Endodermal cell (in vitro differentiated cells): ENCODE data around the gene CYTH2. TPM values are rescaled to one million over a fixed set of nuclear protein-coding genes. Genes with fewer than 3 reads are reported as not detected.

ENCODE experiments used
- DNase-seq: peaks from one replicate; pipeline ENCODE4 v3.0.0-alpha.2; 2017
- H3K27ac ChIP-seq: 2 replicates; pipeline ENCODE4 v1.5.1; 2013; ENCODE audit warnings: mild to moderate bottlenecking, low read depth, low read length, moderate library complexity
- H3K27me3 ChIP-seq: 2 replicates; pipeline ENCODE4 v1.6.1; 2013; ENCODE audit warnings: mild to moderate bottlenecking, low read length, moderate library complexity; ENCODE audit not compliant: insufficient read depth, control insufficient read depth, poor library complexity, severe bottlenecking
- H3K36me3 ChIP-seq: 2 replicates; pipeline ENCODE4 v1.7.0; 2013; ENCODE audit warnings: mild to moderate bottlenecking, low read length, moderate library complexity; ENCODE audit not compliant: control insufficient read depth, insufficient read depth
- H3K4me1 ChIP-seq: one replicate; pipeline ENCODE4 v1.7.0; 2013; ENCODE audit warnings: low read length; ENCODE audit not compliant: control insufficient read depth, insufficient read depth
- H3K4me3 ChIP-seq: 2 replicates; pipeline ENCODE4 v1.5.1; 2013; ENCODE audit warnings: mild to moderate bottlenecking, low read length, moderate library complexity
- H3K9ac ChIP-seq: 2 replicates; pipeline ENCODE4 v1.6.1; 2013; ENCODE audit warnings: mild to moderate bottlenecking, low read length, moderate library complexity; ENCODE audit not compliant: poor library complexity, severe bottlenecking; ENCODE audit errors: extremely low read depth
- H3K9me3 ChIP-seq: 2 replicates; pipeline ENCODE4 v1.6.1; 2013; ENCODE audit warnings: mild to moderate bottlenecking, low read length, moderate library complexity; ENCODE audit not compliant: control insufficient read depth
- H3K27ac Mint-ChIP-seq: 2 replicates; pipeline ENCODE4 v1.8.0; 2020; ENCODE audit warnings: mixed read lengths
- H3K27me3 Mint-ChIP-seq: 2 replicates; pipeline ENCODE4 v1.8.0; 2021; ENCODE audit warnings: mild to moderate bottlenecking, mixed read lengths; ENCODE audit not compliant: insufficient read depth
- H3K36me3 Mint-ChIP-seq: 2 replicates; pipeline ENCODE4 v1.8.0; 2020; ENCODE audit warnings: low read depth, mixed read lengths
- H3K4me1 Mint-ChIP-seq: 2 replicates; pipeline ENCODE4 v1.8.0; 2020; ENCODE audit warnings: mixed read lengths
- H3K4me3 Mint-ChIP-seq: 2 replicates; pipeline ENCODE4 v1.8.0; 2020; ENCODE audit warnings: mild to moderate bottlenecking, moderate library complexity, mixed read lengths
- H3K9me3 Mint-ChIP-seq: 2 replicates; pipeline ENCODE4 v1.8.0; 2020; ENCODE audit warnings: mild to moderate bottlenecking, mixed read lengths
- WGBS, 2 experiments: methylation state at CpG; one replicate each; pipeline versions ENCODE4 v1.1.5 to v1.1.7; 2013; ENCODE audit warnings: missing lambda C conversion rate in 2 of 2, mixed read lengths in 1 of 2; ENCODE audit not compliant: insufficient coverage in 1 of 2, insufficient read length in 1 of 2; 5-methylcytosine and 5-hydroxymethylcytosine counted together
- long read RNA-seq, 4 experiments: library from polyadenylated mRNA in 2 of 4; library from RNA in 1 of 4; library from capped mRNA in 1 of 4; stranded (forward) in 3 of 4; unstranded in 1 of 4; transcript quantifications; one replicate each; pipeline ENCODE4 v2.0.0, GENCODE V29; 2020 to 2021; ENCODE audit warnings: inconsistent platforms in 1 of 4
- polyA plus RNA-seq, 2 experiments: library from polyadenylated mRNA; stranded (reverse); fragments of 50-300 nt; gene quantifications; one replicate each; pipeline ENCODE4 v1.2.3, GENCODE V29; 2013
- total RNA-seq, 2 donors: library from RNA; stranded (reverse); fragmentation: NEBNext Ultra II Directional in 1 of 2; extraction: Animal tissue kit (Norgen Biotek cat#: 25700) in 1 of 2; gene quantifications; 2 replicates in 1 of 2; 3 replicates in 1 of 2; pipeline ENCODE4 v1.2.1, GENCODE V29; 2021
- TF ChIP-seq, protein P1 (sequence below): fragments of 200-600 bp; sonication (generic); conservative IDR thresholded peaks from 2 replicates; pipeline ENCODE4 v1.5.0; 2021; ENCODE audit warnings: antibody characterized with exemption, mild to moderate bottlenecking

CYTH2 gene, protein sequence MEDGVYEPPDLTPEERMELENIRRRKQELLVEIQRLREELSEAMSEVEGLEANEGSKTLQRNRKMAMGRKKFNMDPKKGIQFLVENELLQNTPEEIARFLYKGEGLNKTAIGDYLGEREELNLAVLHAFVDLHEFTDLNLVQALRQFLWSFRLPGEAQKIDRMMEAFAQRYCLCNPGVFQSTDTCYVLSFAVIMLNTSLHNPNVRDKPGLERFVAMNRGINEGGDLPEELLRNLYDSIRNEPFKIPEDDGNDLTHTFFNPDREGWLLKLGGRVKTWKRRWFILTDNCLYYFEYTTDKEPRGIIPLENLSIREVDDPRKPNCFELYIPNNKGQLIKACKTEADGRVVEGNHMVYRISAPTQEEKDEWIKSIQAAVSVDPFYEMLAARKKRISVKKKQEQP
- total RNA-seq, result 100 to 1,000 TPM; 106 to 133 TPM
- polyA plus RNA-seq (2013, experiment 1 of 2), result 133 TPM
- polyA plus RNA-seq (2013, experiment 2 of 2), result 112 TPM
- long read RNA-seq, experiment 1, full-length matches to known transcripts, result 11 of 31 reads
- long read RNA-seq, experiment 1, partial matches to known transcripts, result 10 of 31 reads
- long read RNA-seq, experiment 1, other reads (novel, unspliced or antisense), result 10 of 31 reads
- long read RNA-seq, experiment 2, full-length matches to known transcripts, result 70 of 114 reads
- long read RNA-seq, experiment 2, partial matches to known transcripts, result 24 of 114 reads
- long read RNA-seq, experiment 2, other reads (novel, unspliced or antisense), result 20 of 114 reads
- long read RNA-seq, experiment 3, full-length matches to known transcripts, result 100 of 123 reads
- long read RNA-seq, experiment 3, partial matches to known transcripts, result 9 of 123 reads
- long read RNA-seq, experiment 3, other reads (novel, unspliced or antisense), result 14 of 123 reads
- long read RNA-seq, experiment 4, full-length matches to known transcripts, result 57 of 63 reads
- long read RNA-seq, experiment 4, partial matches to known transcripts, result 5 of 63 reads
- long read RNA-seq, experiment 4, other reads (novel, unspliced or antisense), result 1 of 63 reads

DNA sequence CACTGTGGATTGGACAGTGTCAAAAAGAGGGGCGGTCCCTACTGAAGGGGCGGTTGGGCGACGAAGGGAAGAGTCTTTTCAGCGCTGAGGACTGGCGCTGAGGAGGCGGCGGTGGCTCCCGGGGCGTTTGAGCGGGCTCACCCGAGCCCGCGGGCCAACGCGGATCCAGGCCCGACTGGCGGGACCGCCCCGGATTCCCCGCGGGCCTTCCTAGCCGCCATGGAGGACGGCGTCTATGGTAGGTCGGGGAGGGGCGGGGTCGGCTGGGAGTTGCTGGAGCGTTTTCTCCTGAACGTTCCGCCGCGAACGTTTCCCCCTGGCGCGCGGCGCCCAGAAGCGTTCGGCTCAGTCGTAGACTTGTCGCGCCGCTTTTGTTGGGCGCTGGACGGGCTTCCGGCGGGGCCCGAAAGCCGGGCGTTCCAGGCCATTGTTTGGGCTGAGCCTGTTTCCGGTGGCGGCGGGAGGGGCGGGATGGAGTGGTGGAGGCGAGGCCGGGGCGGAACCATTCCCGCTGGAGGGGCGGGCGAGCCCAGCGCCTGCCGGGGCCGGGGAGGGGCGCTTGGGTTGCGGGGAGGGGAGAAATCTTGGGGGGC is at the start of gene CYTH2:
Gene CYTH2, plus strand, starts transcription at position 81 of the 593 bp plus-strand sequence. Its CDS starts 139 bp downstream, at position 220.
- Mint-ChIP-seq H3K27ac (peak within 1 kb of the TSS; percentile 97), H3K4me1 (no peaks in the 10 kb centered on the region), H3K36me3 (peaks cover 36% of the 10 kb centered on the region), H3K9me3 (no peaks in the 10 kb centered on the region), H3K4me3 (peak within 1 kb of the TSS; percentile 74), H3K27me3 (peaks cover 14% of the 10 kb centered on the region)
- Histone ChIP-seq H3K27ac (peak within 1 kb of the TSS; percentile 99), H3K36me3 (peaks cover 44% of the 10 kb centered on the region), H3K9ac (peak within 1 kb of the TSS; percentile 99), H3K9me3 (no peaks in the 10 kb centered on the region), H3K4me1 (peaks cover 4% of the 10 kb centered on the region), H3K27me3 (no peaks in the 10 kb centered on the region), H3K4me3 (peak within 1 kb of the TSS; percentile 94)
- 0 to 1% methylated on average over 15 to 57 of the region's 66 CpGs for WGBS, 2 experiments
- TF ChIP-seq, protein P1, sequence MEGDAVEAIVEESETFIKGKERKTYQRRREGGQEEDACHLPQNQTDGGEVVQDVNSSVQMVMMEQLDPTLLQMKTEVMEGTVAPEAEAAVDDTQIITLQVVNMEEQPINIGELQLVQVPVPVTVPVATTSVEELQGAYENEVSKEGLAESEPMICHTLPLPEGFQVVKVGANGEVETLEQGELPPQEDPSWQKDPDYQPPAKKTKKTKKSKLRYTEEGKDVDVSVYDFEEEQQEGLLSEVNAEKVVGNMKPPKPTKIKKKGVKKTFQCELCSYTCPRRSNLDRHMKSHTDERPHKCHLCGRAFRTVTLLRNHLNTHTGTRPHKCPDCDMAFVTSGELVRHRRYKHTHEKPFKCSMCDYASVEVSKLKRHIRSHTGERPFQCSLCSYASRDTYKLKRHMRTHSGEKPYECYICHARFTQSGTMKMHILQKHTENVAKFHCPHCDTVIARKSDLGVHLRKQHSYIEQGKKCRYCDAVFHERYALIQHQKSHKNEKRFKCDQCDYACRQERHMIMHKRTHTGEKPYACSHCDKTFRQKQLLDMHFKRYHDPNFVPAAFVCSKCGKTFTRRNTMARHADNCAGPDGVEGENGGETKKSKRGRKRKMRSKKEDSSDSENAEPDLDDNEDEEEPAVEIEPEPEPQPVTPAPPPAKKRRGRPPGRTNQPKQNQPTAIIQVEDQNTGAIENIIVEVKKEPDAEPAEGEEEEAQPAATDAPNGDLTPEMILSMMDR, result no peak
- peak; percentile 93 for DNase-seq

DNA sequence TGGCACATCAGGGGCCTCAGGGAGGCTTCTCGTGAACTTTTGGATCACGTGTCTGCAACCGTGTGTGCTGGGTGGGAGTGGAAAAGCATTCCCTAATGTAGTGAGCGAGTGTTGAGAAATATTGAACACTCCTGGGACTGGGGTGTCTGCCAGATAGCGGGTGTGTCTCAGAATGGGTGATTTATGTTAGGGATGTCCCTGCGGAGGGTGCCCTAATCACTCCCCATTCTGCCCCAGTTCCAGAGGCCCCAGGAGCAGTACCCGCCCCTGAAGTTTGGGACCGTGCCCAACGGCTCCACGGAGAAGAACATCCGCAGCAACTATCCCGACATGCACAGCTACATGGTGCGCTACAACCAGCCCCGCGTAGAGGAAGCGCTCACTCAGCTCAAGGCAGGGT is 47.6 kb upstream of the CYTH2 start:
- 90 to 92% methylated on average over 10 to 16 of the region's 16 CpGs for WGBS, 2 experiments
- H3K4me3 ChIP-seq, result no peak overlapping the region
- no peak overlapping the region for H3K27ac Mint-ChIP-seq
- no peaks in the 10 kb centered on the region for H3K9me3 Mint-ChIP-seq
- no peak overlapping the region for H3K27ac ChIP-seq
- H3K27me3 Mint-ChIP-seq, result no peaks in the 10 kb centered on the region
- no peaks in the 10 kb centered on the region for H3K9me3 ChIP-seq
- TF ChIP-seq, protein P1, result no peak
- no peak overlapping the region for H3K9ac ChIP-seq
- H3K4me1 Mint-ChIP-seq, result peaks cover 13% of the 10 kb centered on the region
- no peaks in the 10 kb centered on the region for H3K4me1 ChIP-seq
- H3K36me3 Mint-ChIP-seq, result peaks cover 1% of the 10 kb centered on the region
- no peak overlapping the region for H3K4me3 Mint-ChIP-seq
- DNase-seq, result no peak
- no peaks in the 10 kb centered on the region for H3K27me3 ChIP-seq
- H3K36me3 ChIP-seq, result no peaks in the 10 kb centered on the region

DNA sequence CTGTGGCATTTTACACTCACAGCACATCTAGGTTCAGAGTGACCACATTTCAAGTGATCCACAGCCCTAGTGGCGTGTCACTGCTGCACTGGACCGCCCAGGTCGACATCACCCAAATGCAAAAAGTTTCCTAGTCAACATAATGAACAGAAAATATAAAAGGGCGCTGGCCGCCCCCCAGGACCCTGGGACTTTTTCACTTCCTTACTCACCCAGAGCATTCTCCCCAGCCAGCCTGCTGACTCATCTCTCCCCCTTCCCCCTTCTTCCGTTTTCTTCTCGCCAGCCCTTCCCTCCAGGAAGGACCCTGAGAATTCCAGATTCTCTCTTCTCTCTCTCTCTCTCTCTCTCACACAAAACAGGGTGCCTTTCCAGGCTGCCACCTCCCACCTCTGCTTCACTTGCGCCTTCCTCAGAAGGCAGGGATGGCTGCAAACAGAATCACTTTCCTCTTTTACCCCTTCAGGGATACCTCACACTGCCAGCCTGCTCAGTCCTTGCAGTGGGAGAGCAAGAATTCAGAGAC is 44.4 kb upstream of the CYTH2 start:
- no peaks in the 10 kb centered on the region for H3K27me3 Mint-ChIP-seq
- no peaks in the 10 kb centered on the region for H3K27me3 ChIP-seq
- no peaks in the 10 kb centered on the region for H3K36me3 ChIP-seq
- peak; percentile 80 for DNase-seq
- peak overlapping the region; percentile 4 for H3K4me3 Mint-ChIP-seq
- H3K4me1 ChIP-seq, result no peaks in the 10 kb centered on the region
- peaks cover 2% of the 10 kb centered on the region for H3K36me3 Mint-ChIP-seq
- H3K9me3 ChIP-seq, result no peaks in the 10 kb centered on the region
- WGBS, 2 experiments, result 57 to 60% methylated on average over 5 to 8 of the region's 8 CpGs
- H3K4me1 Mint-ChIP-seq, result peaks cover 5% of the 10 kb centered on the region
- peak overlapping the region; percentile 15 for H3K9ac ChIP-seq
- no peak overlapping the region for H3K4me3 ChIP-seq
- no peaks in the 10 kb centered on the region for H3K9me3 Mint-ChIP-seq
- H3K27ac ChIP-seq, result peak overlapping the region; percentile 44
- TF ChIP-seq, protein P1, result no peak
- H3K27ac Mint-ChIP-seq, result peak overlapping the region; percentile 90
